Measurements from ENCODE around the gene MERTK.

MERTK gene

DNA sequence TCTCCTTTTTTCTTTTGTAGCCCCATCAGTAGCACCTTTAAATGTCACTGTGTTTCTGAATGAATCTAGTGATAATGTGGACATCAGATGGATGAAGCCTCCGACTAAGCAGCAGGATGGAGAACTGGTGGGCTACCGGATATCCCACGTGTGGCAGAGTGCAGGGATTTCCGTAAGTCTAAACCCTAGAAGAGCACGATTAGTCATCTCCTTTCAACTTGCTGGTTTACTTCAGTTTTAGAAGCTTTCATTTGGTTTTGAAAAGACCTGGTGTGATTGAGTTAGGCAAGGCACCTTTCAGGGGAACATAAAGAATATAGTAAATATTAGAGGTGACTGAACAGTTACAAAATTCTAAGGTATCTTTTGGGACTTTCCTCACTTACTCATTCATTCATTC is 84.4 kb downstream of the MERTK start:
- DNase-seq, result no peak

DNA sequence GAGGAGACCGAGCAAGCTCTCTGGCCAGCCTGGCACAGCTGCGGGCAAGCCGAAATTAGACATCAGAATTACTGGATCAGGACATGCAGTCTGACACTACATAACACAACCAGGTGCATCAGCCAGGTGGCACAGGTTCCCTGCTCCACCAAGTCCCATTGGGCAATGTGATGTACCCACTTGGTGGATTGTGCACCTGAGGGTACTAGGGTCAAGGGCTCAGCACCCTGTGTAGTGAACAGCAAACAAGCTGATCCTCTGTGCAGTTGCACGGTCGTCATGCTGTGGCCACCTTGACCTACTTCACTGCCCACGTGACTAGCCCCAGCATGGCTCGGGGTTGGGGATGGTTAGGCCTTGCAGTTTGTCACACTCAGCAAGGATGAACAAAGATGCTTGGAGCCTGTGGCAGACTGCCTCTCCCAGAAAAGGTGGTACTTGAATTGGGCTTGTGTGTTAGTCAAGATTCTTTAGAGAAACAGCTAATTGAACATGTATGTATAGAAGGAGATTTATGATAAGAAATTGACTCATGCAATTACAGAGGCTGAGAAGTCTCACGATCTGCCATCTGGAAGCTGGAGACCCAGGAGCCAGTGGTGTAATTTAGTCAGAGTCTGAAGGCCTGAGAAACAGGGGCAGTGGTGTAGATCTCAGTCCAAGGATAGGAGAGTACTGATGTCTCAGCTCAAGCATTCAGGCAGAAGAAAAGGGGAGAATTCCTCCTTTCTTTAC is 85.2 kb downstream of the MERTK start:
- DNase-seq, result no peak

DNA sequence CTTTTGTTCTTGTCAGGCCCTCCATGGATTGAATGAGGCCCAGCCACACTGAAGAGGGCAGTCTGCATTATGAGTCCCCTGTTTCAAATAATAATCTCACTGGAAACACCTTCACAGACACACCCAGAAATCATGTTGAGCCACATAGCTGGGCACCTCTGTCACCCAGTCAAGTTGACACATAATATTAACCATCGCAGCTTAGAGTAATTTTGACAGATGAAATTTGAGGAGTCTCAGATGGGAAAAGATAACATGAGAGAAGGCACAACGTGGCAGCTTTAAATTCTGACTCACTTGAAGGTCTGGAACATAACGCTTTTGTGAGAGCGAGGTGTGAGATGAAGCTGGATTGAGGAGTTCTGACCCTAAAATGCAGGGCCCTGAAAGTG is 85.8 kb downstream of the MERTK start:
- DNase-seq, result no peak

DNA sequence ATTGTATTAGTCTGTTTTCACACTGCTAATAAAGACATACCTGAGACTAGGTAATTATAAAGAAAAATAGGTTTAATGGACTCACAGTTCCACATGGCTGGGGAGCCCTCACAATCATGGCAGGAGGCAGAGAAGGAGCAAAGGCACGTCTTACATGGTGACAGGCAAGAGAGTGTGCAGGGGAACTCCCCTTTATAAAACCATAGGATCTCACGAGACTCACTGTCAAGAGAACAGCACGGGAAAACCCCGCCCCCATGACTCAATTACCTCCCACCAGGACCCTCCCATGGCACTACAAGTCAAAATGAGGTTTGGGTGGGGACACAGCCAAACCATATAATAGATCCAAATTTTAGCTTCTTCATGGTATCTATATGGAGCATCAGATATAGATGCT is 87.1 kb downstream of the MERTK start:
- no peak for DNase-seq

DNA sequence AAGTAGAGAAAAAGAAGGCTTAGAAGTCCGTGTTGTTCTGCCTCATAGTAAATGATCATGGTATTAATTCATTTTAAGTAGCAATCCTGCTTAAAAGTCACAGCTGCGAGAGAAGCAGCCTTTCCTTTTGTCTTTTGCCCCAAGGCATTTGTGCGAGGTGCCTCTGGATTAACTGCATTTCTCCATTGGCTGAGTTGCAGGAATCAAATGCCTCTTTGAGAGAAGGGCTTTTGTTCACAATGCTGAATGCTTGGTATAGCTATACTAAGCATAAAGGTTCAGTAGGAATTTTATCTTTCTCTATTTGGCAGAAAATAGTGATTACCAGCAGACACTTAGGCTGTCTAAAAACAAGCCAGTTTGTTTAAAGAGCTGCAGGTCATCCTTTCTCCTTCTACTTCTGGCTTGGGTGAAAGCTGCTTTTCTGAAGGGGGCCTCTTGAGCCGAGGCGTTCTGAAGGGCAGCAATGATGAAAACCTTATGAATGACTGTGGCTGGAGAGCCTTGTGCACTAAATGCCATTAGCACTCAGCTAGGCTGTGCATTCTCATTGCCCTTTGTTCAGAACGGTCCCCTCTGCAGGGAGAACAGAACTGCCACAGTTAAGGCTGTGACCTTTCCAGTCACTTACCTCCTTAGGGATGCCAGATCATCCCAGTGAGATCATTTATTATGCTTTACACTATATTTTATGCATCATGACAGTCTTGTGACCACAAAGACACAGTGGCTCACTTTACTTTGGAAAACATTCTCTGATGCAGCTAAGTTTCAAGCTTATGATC is 87.9 kb downstream of the MERTK start:
- no peak for DNase-seq

DNA sequence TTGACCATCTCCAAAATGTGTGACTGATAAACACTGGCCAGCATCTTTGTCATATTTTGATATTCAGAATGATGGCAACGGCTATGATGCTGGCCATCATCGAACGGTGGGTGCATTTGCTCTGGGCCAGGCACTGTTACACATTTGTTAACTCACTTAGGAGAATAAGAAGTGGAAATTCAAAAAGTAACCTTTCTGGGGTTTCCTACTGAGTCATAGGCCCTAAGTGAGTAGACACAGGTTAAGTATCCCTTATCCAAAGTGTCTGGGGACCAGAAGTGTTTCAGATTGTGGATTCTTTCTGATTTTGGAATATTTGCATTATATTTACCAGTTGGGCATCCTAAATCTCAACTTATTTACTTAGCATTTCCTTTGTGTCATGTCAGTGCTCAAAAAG is 92.0 kb downstream of the MERTK start:
- no peak for DNase-seq

DNA sequence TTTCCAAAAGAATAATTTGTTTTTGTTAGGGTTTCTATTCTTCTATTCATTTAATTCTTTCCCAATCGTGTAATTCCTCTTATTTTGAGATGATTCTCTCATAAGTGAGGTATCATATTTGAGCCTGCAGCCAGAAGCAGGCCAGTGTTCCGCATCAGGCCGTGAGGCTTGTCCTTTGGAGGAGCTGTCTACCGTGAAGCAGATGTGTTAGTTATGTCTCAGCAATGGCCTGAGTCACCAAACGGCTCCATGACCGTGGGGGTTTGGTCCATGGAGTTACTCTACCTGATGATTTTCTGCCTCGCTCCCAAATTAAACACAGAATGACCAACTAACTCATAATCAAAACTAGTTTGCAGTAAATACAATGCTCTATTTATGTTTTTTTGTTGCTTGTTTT is 92.4 kb downstream of the MERTK start:
- no peak for DNase-seq

DNA sequence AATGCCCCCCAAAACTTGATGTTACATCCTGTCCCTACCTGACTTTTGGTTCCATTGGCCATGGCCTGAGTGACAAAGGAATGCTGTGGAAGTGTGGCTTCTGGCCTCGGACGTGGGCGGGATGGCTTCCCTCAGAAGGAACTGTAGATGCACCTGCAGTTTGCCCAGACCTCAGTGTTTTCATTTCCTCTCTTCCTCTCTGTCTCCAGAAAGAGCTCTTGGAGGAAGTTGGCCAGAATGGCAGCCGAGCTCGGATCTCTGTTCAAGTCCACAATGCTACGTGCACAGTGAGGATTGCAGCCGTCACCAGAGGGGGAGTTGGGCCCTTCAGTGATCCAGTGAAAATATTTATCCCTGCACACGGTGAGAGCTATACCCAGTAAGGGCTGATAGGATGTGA is 95.6 kb downstream of the MERTK start:
- DNase-seq, result no peak

DNA sequence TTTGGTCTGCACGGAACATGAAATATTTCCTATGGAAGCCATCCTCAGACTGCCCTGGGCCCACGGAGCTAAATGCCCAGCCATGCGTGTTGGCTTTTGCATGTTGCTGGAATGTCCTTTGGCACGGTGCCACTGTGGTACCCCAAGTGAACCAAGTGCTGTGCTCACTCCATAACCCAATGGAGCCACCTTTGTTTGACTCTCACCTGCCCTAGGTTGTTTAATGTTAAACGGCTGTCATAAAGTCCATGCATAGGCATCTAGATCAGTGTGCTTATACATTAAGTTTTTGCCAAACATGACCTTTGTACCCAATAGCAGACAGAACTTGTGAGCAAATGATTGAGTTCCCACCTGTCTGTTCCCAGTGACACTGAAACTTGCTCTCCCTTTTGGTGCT is 96.7 kb downstream of the MERTK start:
- DNase-seq, result no peak

DNA sequence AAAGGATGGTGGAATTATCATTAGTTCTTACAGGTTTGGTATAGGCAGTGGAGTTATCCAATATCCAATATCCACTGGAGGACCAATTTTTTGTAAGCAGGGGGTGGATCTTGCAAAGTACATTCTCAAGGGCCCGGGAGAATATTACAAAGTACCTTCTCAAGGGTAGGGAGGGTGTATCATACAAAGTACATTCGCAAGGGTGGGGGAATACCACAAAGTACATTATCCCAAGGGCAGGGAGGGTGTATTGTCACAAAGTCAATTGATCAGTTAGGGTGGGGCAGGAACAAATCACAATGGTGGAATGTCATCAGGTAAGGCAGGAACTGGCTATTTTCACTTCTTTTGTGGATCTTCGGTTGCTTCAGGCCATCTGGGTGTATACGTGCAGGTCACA is 101.4 kb downstream of the MERTK start:
- no peak for DNase-seq

DNA sequence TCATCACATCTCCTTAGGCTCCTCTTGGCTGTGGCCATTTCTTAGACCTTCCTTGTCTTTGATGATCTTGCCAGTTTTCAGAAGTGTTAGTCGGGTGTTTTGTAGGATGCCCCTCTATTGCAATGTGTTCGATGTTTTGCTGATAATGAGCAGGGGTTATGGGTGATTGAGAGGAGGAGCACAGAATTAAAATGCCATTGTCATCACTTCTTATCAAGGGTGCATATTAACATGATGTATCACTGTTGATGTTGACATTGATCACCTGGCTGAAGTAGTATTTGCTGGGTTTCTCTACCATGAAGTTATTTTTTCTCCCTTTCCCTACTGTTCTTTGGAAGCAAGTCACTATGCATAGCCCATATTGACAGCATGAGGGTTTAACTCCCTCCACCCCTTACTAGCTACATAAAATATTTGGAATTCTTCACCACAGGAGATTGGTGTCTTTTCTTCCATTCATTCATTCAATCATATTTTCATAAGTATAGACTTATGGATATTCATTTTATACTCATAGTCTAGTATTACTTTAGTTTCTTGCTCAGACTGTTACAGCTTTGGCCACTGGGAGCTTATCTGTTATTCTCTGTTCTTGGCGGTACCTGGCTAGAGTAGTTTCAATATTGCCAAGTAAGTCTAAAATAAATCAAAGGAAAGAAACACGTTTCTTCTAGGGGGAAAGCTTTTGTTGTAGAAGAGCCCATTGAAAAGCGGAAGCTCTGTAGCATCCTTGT is 102.2 kb downstream of the MERTK start:
- no peak for DNase-seq

DNA sequence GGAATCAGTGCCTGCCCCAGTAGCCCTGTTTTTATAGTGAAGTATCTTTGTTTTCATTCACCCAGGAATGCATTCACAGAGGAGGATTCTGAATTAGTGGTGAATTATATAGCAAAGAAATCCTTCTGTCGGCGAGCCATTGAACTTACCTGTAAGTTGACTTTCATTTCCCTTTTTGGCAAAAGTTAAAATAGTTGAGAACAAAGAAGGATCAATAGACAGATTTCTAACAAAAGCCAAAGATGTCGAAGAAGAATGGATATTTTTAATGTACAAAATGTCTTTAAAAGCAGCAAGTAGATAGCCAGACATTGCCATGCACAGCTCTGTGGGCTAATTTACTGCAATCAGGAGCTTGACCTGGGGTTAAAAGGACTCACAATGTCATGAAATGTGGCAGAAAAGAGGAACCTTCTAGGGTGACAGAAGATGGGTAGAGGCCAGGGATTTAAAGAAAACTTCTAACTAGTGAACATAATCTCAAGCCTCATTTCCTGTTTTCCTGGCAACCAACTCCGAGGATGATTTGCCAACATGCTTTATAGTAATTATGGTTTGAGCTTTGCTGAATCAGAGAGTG is 102.8 kb downstream of the MERTK start:
- DNase-seq, result peak in 1 of 2 experiments; percentile 39

DNA sequence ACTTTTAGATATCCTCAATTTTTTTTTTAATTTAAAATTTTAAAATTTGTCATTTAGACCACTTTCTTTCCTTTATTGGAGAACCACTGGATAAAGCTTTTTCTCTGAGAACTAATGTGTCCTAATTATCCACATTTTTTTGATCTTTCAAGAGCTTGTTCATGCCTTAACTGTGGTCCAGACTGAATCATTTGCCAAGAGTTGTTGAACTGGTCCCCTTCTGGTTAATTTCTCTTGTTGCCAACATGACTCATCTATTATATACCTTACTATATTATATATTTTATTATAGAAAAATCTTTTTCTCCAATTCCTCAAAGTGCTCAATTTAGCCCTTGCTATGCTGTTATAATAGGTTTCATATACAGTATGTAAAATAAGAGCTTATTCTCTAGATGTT is 103.5 kb downstream of the MERTK start:
- peak; percentile 6 to 26 for DNase-seq

DNA sequence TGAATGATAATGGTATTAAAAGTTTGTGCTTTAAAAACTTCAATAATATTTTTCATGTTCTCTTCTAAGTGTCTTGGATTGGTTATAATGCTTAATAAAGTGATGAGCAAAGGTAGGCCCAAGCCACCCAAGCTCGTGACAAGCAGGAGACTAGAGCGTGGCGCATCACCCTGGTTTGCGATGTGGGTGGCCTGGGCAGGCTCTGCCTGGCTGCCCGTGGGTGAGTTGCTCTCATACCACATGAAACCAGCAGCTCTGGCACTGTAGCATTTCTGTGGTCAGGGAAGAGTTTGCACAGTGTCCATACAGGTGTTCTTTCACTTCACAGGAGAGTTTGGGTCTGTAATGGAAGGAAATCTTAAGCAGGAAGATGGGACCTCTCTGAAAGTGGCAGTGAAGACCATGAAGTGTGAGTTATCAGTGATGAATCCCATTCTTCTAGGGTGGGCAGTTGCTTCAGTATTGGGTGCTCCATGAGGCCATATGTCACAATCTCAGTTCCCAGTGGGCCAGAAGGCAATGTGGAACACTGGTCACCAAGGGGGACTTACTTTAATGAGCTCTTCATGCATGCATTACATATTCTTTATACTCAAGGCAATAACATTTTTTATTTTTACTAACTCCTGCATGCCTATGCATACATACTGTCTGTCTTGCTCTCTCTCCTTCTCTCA is 105.3 kb downstream of the MERTK start:
- DNase-seq, result no peak

DNA sequence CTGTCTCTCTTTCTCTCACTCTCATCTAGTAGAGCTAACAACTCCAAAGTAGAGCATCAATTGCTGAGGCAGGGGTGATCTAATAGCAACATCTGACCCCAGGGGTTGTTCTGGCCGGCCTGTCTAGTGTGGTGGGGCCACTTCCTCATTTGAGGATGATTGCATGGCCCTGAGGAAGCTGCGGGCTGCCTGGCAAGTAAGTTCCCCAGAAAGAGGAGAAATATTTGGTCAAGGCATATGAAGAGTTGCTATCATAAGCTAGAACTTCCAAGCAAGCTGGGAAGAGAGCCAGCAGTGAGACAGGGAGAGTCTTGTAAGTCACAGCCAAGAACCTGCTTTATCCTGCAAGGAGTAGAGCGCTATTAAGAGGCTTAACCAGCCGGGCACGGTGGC is 105.8 kb downstream of the MERTK start:
- DNase-seq, result no peak

DNA sequence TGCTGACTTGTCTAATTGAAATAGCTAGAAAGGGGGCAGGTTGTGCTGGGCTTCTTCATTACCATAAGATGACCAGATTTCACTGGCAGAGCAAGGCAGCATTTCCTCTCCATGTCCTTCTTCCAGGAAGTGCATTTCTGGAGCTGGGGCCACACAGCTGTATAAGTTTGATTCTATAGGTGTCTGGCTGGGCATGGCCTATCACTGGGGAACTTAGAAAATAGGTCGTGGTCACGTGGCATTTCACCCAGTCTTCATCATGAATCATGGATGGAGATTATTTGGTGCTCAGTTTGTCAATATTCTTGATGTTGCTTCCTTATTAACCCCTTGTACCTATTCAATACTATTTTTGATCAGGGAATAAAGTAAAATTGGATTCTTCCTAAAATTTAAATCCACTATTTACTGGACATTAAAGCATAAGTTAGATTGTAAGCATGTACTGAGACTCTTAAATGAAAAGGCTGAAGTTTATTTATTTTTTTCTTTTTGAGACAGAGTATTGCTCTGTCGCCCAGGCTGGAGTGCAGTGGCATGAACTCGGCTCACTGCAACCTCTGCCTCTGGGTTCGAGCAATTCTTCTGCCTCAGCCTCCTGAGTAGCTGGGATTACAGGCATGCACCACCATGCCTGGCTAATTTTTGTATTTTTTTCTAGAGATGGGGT is 107.1 kb downstream of the MERTK start:
- no peak for DNase-seq

DNA sequence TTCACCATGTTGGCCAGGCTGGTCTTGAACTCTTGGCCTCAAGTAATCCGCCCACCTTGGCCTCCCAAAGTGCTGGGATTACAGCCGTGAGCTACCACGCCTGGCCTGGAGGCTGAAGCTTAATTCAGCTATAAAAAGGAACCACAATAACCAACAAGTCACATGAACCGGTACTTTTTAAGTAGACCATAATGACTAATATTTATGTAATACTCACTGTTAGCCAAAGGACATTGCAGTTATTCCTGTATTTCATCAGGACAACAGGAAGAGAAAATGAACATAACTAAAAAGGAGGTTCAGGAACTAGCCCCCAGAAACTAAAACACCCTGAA is 107.6 kb downstream of the MERTK start:
- no peak for DNase-seq

DNA sequence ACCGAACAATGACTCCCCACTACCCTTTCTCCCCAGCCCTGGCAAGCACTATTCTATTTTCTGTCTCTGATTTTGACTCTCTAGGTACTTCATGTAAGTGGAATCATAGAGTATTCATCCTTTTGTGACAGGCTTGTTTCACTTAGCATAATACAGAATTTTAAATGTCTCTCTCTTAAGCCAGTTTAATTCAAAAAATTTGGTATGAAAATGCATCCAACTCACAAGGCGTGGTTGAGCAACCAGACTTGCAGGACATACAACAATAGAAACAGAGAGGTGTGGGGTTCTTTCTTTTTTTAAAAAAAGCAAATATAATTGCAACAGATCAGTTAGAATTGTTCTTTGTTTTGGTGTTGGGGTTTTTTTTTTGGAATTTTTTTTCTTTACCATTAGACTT is 109.1 kb downstream of the MERTK start:
- DNase-seq, result no peak

DNA sequence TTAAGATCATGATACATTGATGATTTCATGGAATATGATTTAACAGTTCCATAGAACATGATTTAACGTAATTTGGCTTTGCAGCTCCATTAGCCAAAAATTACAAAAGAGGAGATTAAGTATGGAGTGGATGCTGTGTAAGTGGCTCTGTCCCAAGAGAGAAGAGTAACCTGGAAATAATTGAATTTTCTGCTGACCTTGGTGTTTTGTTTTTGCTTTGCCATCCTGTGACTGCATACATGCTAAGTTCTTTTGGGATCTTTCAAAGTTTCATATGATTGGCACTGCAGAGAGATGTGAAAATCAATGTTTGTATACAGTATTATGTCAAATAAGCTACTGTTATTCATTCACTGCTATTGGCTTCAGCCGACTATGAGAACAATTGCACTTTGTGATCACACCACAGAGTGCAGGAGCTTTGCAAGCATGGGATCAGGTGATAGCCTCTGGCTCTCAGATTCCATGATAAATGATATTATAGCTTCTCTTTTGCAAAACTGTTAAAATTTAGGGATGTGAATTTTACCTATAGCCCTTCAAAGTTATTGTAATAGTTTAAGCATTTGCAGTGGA is 110.6 kb downstream of the MERTK start:
- no peak for DNase-seq

DNA sequence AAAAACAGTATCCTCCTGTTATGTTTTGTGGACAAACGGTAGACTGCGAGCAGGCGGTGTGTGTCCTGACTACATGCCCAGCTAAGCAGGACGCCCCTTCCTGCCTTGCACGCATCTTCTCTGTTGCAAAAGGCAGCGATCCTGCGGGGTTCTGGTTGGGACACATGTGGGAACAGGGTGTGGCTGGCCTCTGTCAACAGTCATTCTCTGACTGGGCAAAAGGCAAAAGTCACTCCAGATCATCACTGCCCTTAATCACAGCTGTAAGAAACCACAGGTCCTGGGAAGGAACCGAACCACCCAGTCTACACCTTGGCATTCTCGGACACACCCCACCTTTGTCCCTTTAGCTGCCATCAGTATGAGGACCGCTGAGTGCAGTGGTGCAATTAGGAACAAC is 112.3 kb downstream of the MERTK start:
- DNase-seq, result no peak

DNA sequence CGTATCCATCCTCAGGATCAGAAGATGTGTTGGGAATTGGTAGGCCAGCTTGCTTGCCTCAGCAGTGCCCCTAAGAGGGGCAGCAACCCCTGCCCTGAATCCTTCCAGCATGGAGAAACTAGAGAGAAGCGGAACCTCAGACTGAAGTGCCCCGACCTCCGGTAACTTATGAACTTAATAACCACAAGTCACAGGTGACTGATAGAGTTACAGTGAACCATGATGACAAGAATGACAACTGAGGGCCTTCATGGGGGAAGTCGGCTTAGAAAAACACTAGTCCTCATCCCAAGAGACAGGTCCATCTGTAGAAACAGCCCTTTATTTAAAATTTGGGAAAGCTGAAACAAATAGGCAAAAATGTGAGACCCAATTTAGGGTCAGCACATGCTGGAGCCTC is 114.1 kb downstream of the MERTK start:
- no peak for DNase-seq

DNA sequence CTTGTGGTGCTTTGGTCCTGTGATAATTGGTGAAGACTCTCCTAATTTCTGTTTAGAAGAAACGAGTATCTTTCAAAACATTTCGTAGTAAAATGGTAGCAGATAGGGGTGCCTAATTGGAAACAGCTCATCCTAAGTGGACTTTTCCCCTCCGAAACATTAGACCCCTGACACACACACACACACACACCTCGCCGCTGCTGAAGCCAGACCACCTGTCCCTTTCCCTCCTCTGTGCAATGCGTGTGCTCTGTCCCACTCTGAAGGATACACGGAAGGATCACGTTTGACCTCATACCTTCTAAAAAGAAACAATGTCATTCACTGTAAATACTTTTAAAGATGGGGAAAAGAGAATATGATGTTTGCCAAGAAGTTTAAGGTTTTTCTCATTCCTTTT is 120.4 kb downstream of the MERTK start:
- no peak for DNase-seq

All from NCI-H446 (cell line).